MM.1S (cell line): ENCODE results near the gene MAP3K7CL.

Source experiments
- EZH2 ChIP-seq: fragments of 300-600 bp; sonication (generic); optimal IDR thresholded peaks from 2 replicates; pipeline ENCODE3; 2017; ENCODE audit warnings: low read depth, mild to moderate bottlenecking, antibody characterized with exemption, low read length, mixed read lengths
- TF ChIP-seq, protein P1 (sequence below): fragments of 300-600 bp; sonication (generic); IDR thresholded peaks from 2 replicates; pipeline ENCODE4 v1.5.1; 2016; ENCODE audit warnings: antibody characterized with exemption, low read length, mixed read lengths

DNA sequence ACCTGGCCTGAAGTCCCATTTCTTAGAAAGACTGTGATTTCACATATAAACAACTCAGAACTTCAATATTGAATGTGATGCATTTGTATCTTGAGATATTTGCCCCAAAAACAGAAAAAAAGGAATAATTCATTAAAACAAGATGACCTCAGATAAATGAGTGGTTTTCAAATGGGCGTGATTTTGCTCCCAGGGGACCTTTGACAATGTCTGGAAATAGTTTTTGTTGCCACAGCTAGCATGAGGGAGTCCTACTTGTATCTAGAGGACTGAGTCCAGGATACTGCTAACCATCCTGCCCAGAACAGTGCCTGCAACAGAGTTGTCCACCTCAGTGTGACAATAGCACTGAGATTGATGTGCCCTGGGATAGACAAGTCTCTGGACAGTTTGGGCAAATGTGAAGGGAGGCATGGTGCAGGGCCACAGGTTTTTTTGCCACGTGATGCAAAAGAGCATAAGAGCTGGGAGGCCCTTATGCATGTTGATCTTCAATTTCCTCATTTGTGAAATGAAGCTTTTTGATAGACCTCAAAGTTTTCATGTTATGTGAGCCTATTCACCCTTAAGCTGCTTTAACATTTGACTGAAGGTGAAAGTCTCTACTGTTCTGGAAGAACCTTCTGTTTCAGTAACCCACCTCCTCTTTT lies 46.2 kb downstream of the MAP3K7CL start:
- TF ChIP-seq, protein P1, sequence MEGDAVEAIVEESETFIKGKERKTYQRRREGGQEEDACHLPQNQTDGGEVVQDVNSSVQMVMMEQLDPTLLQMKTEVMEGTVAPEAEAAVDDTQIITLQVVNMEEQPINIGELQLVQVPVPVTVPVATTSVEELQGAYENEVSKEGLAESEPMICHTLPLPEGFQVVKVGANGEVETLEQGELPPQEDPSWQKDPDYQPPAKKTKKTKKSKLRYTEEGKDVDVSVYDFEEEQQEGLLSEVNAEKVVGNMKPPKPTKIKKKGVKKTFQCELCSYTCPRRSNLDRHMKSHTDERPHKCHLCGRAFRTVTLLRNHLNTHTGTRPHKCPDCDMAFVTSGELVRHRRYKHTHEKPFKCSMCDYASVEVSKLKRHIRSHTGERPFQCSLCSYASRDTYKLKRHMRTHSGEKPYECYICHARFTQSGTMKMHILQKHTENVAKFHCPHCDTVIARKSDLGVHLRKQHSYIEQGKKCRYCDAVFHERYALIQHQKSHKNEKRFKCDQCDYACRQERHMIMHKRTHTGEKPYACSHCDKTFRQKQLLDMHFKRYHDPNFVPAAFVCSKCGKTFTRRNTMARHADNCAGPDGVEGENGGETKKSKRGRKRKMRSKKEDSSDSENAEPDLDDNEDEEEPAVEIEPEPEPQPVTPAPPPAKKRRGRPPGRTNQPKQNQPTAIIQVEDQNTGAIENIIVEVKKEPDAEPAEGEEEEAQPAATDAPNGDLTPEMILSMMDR: no peak
- TF ChIP-seq EZH2: no peak
